K562 (cell line): Measurements from ENCODE around the gene BCL2L12. TPM values are rescaled to one million over a fixed set of nuclear protein-coding genes. Genes with fewer than 3 reads are reported as not detected.

Experiments used
- ATAC-seq: fragments of 200-7000 bp; cut with Tn5 transposase; 3 replicates; pipeline ENCODE4 v1.9.1; 2020; ENCODE audit warnings: moderate library complexity
- BruUV-seq: library from RNA; stranded (reverse); fragments of 400-500 nt; replicated peaks from 2 replicates; lab custom pipeline; 2021; lab: Mats Ljungman, UMichigan
- CTCF ChIA-PET: fragments of 300-600 bp; formaldehyde crosslinking; extraction: SDS; loops from one replicate; lab custom pipeline; 2021; ENCODE audit warnings: low intra/inter-chr PET ratio; lab: Yijun Ruan, JAX
- POLR2A ChIA-PET: fragments of 300-600, 350-650 bp; sonication (Branson Sonifier 250); formaldehyde crosslinking; extraction: SDS; loops from one replicate; lab custom pipeline; 2021; ENCODE audit warnings: antibody characterized with exemption, inconsistent platforms; lab: Yijun Ruan, JAX
- DNase-seq, 4 experiments: peaks; one replicate each; pipeline versions ENCODE4 v3.0.0 to v3.0.0-alpha.2; 2011 to 2018; ENCODE audit warnings: low spot score in 3 of 4, mixed read lengths in 3 of 4; ENCODE audit errors: extremely low read depth in 1 of 4
- FAIRE-seq: peaks from 2 replicates; lab custom pipeline; 2011; peaks lifted over from hg19 to GRCh38; lab: Jason Lieb, UNC
- H2AFZ ChIP-seq: 2 replicates; pipeline ENCODE4 v1.6.0; 2011; ENCODE audit warnings: low read depth, low read length, control low read depth, inconsistent platforms
- H3K27ac ChIP-seq: fragments of 200-600 bp; 3 replicates; pipeline ENCODE4 v1.8.0; 2011; ENCODE audit warnings: low read depth, mild to moderate bottlenecking, control low read depth, inconsistent platforms, low read length, moderate library complexity, mixed read lengths; ENCODE audit errors: extremely low read depth
- H3K27me3 ChIP-seq, 2 experiments: fragments of 300-600 bp in 1 of 2; 2 replicates in 1 of 2; 3 replicates in 1 of 2; pipeline versions ENCODE4 v1.6.0 to v1.8.0; 2011; ENCODE audit warnings: inconsistent platforms in 2 of 2, low read length in 2 of 2, mild to moderate bottlenecking in 1 of 2, mixed read lengths in 1 of 2, moderate library complexity in 1 of 2; ENCODE audit not compliant: control insufficient read depth in 2 of 2, insufficient read depth in 2 of 2
- H3K36me3 ChIP-seq: fragments of 300-600 bp; 3 replicates; pipeline ENCODE4 v1.8.0; 2011; ENCODE audit warnings: mild to moderate bottlenecking, low read length, inconsistent platforms; ENCODE audit not compliant: control insufficient read depth, insufficient read depth
- H3K4me1 ChIP-seq, 2 experiments: fragments of 200-600 bp in 1 of 2; replicated peaks in 1 of 2; 2 replicates in 1 of 2; 3 replicates in 1 of 2; pipeline versions ENCODE4 v1.5.1 to v1.8.0; 2011; ENCODE audit warnings: inconsistent platforms in 2 of 2, low read length in 2 of 2, mild to moderate bottlenecking in 1 of 2, mixed read lengths in 1 of 2, moderate library complexity in 1 of 2; ENCODE audit not compliant: control insufficient read depth in 2 of 2, insufficient read depth in 2 of 2
- H3K4me2 ChIP-seq: 2 replicates; pipeline ENCODE4 v1.6.1; 2011; ENCODE audit warnings: low read length, control low read depth, inconsistent platforms, mixed read lengths; ENCODE audit not compliant: insufficient read depth
- H3K4me3 ChIP-seq: fragments of 200-600 bp; sonication (generic), shearing (Covaris generic); 2 replicates; pipeline ENCODE4 v1.5.1; 2016; ENCODE audit warnings: control low read depth, inconsistent platforms
- H3K79me2 ChIP-seq: fragments of 200-600 bp; 3 replicates; pipeline ENCODE4 v1.8.0; 2011; ENCODE audit warnings: low read length, inconsistent platforms; ENCODE audit not compliant: control insufficient read depth, insufficient read depth
- H3K9ac ChIP-seq, 2 experiments: 2 replicates each; pipeline versions ENCODE4 v1.6.0 to v1.6.1; 2011; ENCODE audit warnings: low read depth in 2 of 2, low read length in 2 of 2, control low read depth in 1 of 2, inconsistent platforms in 1 of 2, mild to moderate bottlenecking in 1 of 2, mixed read lengths in 1 of 2; ENCODE audit not compliant: insufficient read depth in 1 of 2
- H3K9me1 ChIP-seq: one replicate; pipeline ENCODE4 v1.6.0; 2011; ENCODE audit warnings: inconsistent platforms, mild to moderate bottlenecking, low read length, moderate library complexity; ENCODE audit not compliant: control insufficient read depth, insufficient read depth
- H3K9me3 ChIP-seq: replicated peaks from 2 replicates; pipeline ENCODE4 v1.5.1; 2011; ENCODE audit warnings: low read depth, low read length, inconsistent platforms; ENCODE audit not compliant: control insufficient read depth, insufficient read depth
- H4K20me1 ChIP-seq: replicated peaks from 2 replicates; pipeline ENCODE4 v1.6.1; 2011; ENCODE audit warnings: low read length, inconsistent platforms, mixed read lengths; ENCODE audit not compliant: control insufficient read depth, insufficient read depth
- ADNP ChIP-seq: fragments of 200-800 bp; sonication (Bioruptor generic); IDR thresholded peaks from 2 replicates; pipeline ENCODE4 v1.6.1; 2016; ENCODE audit warnings: missing genetic modification characterization, missing compliant biosample characterization
- BCOR ChIP-seq: fragments of 450-650 bp; IDR thresholded peaks from 2 replicates; pipeline ENCODE4 v1.6.1; 2016
- CTBP1 ChIP-seq: fragments of 450-650 bp; IDR thresholded peaks from 2 replicates; pipeline ENCODE4 v1.6.1; 2016; ENCODE audit warnings: borderline replicate concordance
- DNMT1 ChIP-seq: fragments of 450-650 bp; IDR thresholded peaks from 2 replicates; pipeline ENCODE4 v1.6.1; 2016; ENCODE audit warnings: antibody characterized with exemption, mild to moderate bottlenecking
- DPF2 ChIP-seq: fragments of 450-650 bp; IDR thresholded peaks from 2 replicates; pipeline ENCODE4 v1.6.1; 2016
- IRF2 ChIP-seq: sonication (generic); formaldehyde crosslinking; IDR thresholded peaks from 2 replicates; pipeline ENCODE4 v1.8.1; 2022; ENCODE audit warnings: mild to moderate bottlenecking, missing genetic modification reagents
- KDM1A ChIP-seq, 2 experiments: fragments of 450-650 bp; IDR thresholded peaks; 2 replicates each; pipeline ENCODE4 v1.6.1; 2016; ENCODE audit warnings: mild to moderate bottlenecking in 2 of 2
- PHF21A ChIP-seq: fragments of 450-650 bp; IDR thresholded peaks from 2 replicates; pipeline ENCODE4 v1.6.1; 2017; ENCODE audit warnings: low read depth, borderline replicate concordance
- RBM25 ChIP-seq: fragments of 200-400 bp; formaldehyde crosslinking; IDR thresholded peaks from 2 replicates; pipeline ENCODE4 v1.6.1; 2018; ENCODE audit warnings: low read length, low read depth, moderate library complexity; ENCODE audit not compliant: severe bottlenecking
- SLC30A9 ChIP-seq: fragments of 250-450 bp; sonication (Bioruptor Pico); IDR thresholded peaks from 2 replicates; pipeline ENCODE4 v1.8.0; 2022; ENCODE audit warnings: mild to moderate bottlenecking, moderate library complexity
- SPI1 ChIP-seq: IDR thresholded peaks from 2 replicates; pipeline ENCODE4 v1.6.1; 2011; ENCODE audit warnings: low read depth, low read length, control low read depth, borderline replicate concordance
- TGIF2 ChIP-seq: sonication (generic); formaldehyde crosslinking; IDR thresholded peaks from 2 replicates; pipeline ENCODE4 v1.8.1; 2022; ENCODE audit warnings: mild to moderate bottlenecking, missing genetic modification reagents, moderate library complexity
- THAP12 ChIP-seq: fragments of 250-450 bp; sonication (Bioruptor Pico); IDR thresholded peaks from 2 replicates; pipeline ENCODE4 v1.9.0; 2021; ENCODE audit warnings: mild to moderate bottlenecking, inconsistent platforms
- ZBTB17 ChIP-seq: fragments of 450-650 bp; formaldehyde crosslinking; IDR thresholded peaks from 2 replicates; pipeline ENCODE4 v1.4.0; 2020; ENCODE audit warnings: mild to moderate bottlenecking
- ZNF551 ChIP-seq: fragments of 250-450 bp; sonication (Bioruptor Pico); IDR thresholded peaks from 2 replicates; pipeline ENCODE4 v1.5.0; 2021; ENCODE audit warnings: mild to moderate bottlenecking, moderate library complexity
- ZNF707 ChIP-seq: fragments of 250-450 bp; sonication (Bioruptor Pico); conservative IDR thresholded peaks from 2 replicates; pipeline ENCODE4 v1.8.0; 2022; ENCODE audit warnings: inconsistent platforms, mild to moderate bottlenecking, moderate library complexity
- WGBS: fragments of 100-300 bp; shearing (Covaris generic); methylation state at CpG from one replicate; pipeline ENCODE4 v1.1.6; 2016; ENCODE audit warnings: low coverage, mixed read lengths; ENCODE audit not compliant: insufficient coverage; ENCODE audit errors: missing lambda C conversion rate; 5-methylcytosine and 5-hydroxymethylcytosine counted together
- in situ Hi-C: fragments of 300-500 bp; cut with MboI; formaldehyde crosslinking; loops from 4 replicates; pipeline ENCODE4 v1.15.0; 2018; ENCODE audit warnings: inconsistent platforms, mixed read lengths
- intact Hi-C: fragments of 100-400 bp; cut with micrococcal nuclease; formaldehyde crosslinking; loops from 2 replicates; pipeline ENCODE4 v1.14.2; 2022
- polyA plus RNA-seq, 8 experiments: library from polyadenylated mRNA; depleted of rRNA in 4 of 8; stranded (reverse) in 5 of 8; unstranded in 3 of 8; fragments of >200 nt; fragmentation: Nextera tagmentation in 2 of 8; fragmentation: Illumina TruSeq in 1 of 8; extraction: Ambion mirVana in 2 of 8; extraction: Trizol in 1 of 8; gene quantifications; 2 replicates each; pipeline versions ENCODE4 v1.2.1 to v1.2.3, GENCODE V29; 2011 to 2014; ENCODE audit warnings: inconsistent platforms in 1 of 8, missing spikeins in 1 of 8
- total RNA-seq, 7 experiments: library from RNA; depleted of rRNA in 6 of 7; stranded (reverse); fragments of >200 nt in 6 of 7; fragmentation: Illumina TruSeq in 2 of 7; extraction: Trizol in 2 of 7; gene quantifications; 2 replicates each; pipeline versions ENCODE4 v1.2.1 to v1.2.3, GENCODE V29; 2011 to 2021; ENCODE audit warnings: low replicate concordance in 1 of 7
- TF ChIP-seq, protein P1 (sequence below): fragments of 250-450 bp; sonication (Bioruptor Pico); IDR thresholded peaks from 2 replicates; pipeline ENCODE4 v1.5.0; 2021
- TF ChIP-seq, protein P2 (sequence below): sonication (generic); formaldehyde crosslinking; IDR thresholded peaks from 2 replicates; pipeline ENCODE4 v1.9.0; 2022; ENCODE audit warnings: mild to moderate bottlenecking, missing genetic modification reagents

BCL2L12 gene
- total and polyA plus RNA-seq, 9 of the 15 experiments (the other 6 are each of a cell fraction or from before 2014, with no cell fraction given): 7.4 to 263 (median 81.2) TPM

DNA sequence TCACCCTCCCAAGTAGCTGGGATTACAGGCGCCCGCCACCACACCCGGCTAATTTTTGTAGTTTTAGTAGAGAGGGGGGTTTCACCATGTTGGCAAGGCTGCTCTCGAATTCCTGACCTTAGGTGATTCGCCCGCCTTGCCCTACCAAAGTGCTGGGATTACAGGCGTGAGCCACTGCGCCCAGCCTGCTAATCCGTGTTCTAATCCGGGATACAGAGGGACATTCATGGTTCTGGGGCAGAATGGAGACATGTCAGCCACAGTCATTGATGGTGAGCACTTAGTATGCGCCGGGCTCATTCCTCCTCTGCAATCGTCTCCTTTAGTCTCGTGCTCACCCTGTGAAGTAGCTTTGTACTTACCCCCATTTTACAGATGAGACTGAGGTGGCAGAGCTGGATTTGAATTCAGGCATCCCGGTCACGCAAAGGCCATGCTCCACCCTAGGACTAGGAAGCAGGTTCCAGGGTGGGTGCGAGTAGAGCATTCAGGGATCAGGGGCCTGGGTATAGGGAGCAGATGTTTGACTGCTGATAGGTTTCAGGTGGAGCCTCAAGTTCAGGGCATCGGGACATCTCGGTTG, 34.0 kb upstream of the BCL2L12 start:
- intact Hi-C loops (no loop called here), in situ Hi-C loops (no loop called here)
- peaks cover 6% of the 10 kb centered on the region; the same call in 1 of the 3 replicates for H3K36me3 ChIP-seq
- H3K79me2 ChIP-seq: no peaks in the 10 kb centered on the region
- TF ChIP-seq IRF2 (no peak), THAP12 (CRISPR knock-in tag) (no peak), PHF21A (no peak), KDM1A (IDR thresholded peaks at IDR 0.05) (0 out of 4 replicates have a peak, but pooled peaks of 1 of the 2 experiments have one; percentile 21), ZNF551 (no peak), SLC30A9 (CRISPR knock-in tag) (no peak), RBM25 (peak; percentile 38), DPF2 (no peak), BCOR (peak; percentile 43; the same call in 1 of the 2 replicates), TGIF2 (no peak), SPI1 (no peak), CTBP1 (no peak), DNMT1 (no peak), ZNF707 (no peak), ZBTB17 (no peak), ADNP (tag) (0 out of 2 replicates have a peak, but pooled peaks have one; percentile 20)
- TF ChIP-seq, protein P1, sequence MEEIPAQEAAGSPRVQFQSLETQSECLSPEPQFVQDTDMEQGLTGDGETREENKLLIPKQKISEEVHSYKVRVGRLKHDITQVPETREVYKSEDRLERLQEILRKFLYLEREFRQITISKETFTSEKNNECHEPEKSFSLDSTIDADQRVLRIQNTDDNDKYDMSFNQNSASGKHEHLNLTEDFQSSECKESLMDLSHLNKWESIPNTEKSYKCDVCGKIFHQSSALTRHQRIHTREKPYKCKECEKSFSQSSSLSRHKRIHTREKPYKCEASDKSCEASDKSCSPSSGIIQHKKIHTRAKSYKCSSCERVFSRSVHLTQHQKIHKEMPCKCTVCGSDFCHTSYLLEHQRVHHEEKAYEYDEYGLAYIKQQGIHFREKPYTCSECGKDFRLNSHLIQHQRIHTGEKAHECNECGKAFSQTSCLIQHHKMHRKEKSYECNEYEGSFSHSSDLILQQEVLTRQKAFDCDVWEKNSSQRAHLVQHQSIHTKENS: no peak
- TF ChIP-seq, protein P2, sequence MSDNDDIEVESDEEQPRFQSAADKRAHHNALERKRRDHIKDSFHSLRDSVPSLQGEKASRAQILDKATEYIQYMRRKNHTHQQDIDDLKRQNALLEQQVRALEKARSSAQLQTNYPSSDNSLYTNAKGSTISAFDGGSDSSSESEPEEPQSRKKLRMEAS (CRISPR knock-in tag): no peak
- no peak overlapping the region for H2AFZ ChIP-seq
- H3K4me3 ChIP-seq: no peak overlapping the region
- no TSS peak for BruUV-seq
- ATAC-seq (no peak), FAIRE-seq (peak; percentile 61), DNase-seq (peak in 1 of 4 experiments; percentile 49)
- POLR2A ChIA-PET: interaction anchor here (1.0 to 1.3 kb wide), 2 partner anchors 9 to 11 kb away, joined by 3 to 5 read pairs; partner anchors contain the start of gene RRAS
- peaks cover 6 to 19% of the 10 kb centered on the region in 2 experiments; a peak in 3 of 5 replicates for H3K4me1 ChIP-seq
- H3K4me2 ChIP-seq: no peak overlapping the region; the same call in 1 of the 2 replicates
- no peaks in the 10 kb centered on the region for H3K9me3 ChIP-seq
- 72% methylated on average over 19 of the region's 19 CpGs for WGBS
- CTCF ChIA-PET: no interaction called here
- no peaks in the 10 kb centered on the region for H3K27me3 ChIP-seq
- H4K20me1 ChIP-seq: no peaks in the 10 kb centered on the region
- no peaks in the 10 kb centered on the region for H3K9me1 ChIP-seq
- H3K9ac ChIP-seq: peak overlapping the region in 1 of 2 experiments; percentile 48; a peak in 1 of 4 replicates
- no peak overlapping the region for H3K27ac ChIP-seq
